GM19328 (cell line): ENCODE measurements around the gene ETV2.
A peak's percentile ranks its signal among the peaks of the same experiment; 100 is the strongest.
"Not testable (repeated sequence)": the region's sequence is repeated elsewhere in the genome, so short reads cannot be mapped to it uniquely, and the experiment has no call there.

Source experiments
- ATAC-seq: cut with Tn5 transposase; IDR thresholded peaks from one replicate; pipeline ENCODE4 v1.9.1; 2021; ENCODE audit warnings: mild to moderate bottlenecking, moderate library complexity; ENCODE audit not compliant: unreplicated experiment

Gene ETV2, protein sequence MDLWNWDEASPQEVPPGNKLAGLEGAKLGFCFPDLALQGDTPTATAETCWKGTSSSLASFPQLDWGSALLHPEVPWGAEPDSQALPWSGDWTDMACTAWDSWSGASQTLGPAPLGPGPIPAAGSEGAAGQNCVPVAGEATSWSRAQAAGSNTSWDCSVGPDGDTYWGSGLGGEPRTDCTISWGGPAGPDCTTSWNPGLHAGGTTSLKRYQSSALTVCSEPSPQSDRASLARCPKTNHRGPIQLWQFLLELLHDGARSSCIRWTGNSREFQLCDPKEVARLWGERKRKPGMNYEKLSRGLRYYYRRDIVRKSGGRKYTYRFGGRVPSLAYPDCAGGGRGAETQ

DNA sequence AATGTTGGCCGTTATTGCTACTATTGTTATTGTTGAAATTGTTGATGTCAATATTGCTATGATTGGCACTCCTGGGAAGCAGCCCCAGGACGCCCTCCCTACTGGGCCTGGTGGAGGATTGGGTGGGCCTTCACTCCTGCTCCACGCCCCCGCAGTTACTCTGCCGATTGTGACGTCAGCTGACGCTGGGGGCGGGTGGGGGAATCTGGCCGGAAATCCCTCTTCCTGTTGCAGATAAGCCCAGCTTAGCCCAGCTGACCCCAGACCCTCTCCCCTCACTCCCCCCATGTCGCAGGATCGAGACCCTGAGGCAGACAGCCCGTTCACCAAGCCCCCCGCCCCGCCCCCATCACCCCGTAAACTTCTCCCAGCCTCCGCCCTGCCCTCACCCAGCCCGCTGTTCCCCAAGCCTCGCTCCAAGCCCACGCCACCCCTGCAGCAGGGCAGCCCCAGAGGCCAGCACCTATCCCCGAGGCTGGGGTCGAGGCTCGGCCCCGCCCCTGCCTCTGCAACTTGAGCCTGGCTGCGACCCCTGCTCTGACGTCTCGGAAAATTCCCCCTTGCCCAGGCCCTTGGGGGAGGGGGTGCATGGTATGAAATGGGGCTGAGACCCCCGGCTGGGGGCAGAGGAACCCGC is at the start of gene ETV2:
TSS of gene ETV2 (plus strand) at position 231 of the 637 bp plus-strand sequence. CDS start 716 bp downstream, outside the sequence.
- no peak for ATAC-seq

DNA sequence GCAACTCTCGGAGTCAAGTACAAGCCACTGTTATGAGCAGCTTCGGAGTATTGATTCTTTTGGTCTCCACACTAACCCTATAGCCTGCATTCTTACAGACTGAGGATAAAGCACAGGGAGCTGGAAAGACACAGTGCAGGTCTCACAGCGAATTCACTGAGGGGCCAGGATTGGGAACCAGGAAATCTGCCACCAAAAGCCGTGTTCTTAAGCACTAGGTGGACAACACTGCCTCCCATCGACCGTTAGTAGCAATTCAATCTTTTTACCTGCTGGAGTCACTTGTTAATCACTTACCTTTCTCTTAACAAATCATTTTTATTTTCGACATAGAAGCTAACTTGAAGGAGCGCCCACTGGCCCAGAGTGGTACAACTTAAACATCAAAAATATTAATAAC is 49.3 kb upstream of the ETV2 start:
- no peak for ATAC-seq

DNA sequence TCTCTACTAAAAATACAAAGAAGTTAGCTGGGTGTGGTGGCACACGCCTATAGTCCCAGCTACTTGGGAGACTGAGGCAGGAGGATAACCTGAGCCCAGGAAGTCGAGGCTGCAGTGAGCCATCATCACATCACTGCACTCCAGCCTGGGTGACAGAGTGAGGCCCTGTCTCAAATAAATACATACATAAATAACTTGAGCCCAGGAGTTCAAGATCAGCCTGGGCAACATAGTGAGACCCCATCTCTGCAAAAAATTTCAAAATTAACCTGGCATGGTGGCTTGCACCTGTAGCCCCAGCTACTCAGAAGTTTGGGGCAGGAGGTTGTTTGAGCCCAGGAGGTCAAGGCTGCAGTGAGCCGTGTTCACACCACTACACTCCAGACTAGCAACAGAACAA is 46.5 kb upstream of the ETV2 start:
- ATAC-seq = not testable (repeated sequence)

DNA sequence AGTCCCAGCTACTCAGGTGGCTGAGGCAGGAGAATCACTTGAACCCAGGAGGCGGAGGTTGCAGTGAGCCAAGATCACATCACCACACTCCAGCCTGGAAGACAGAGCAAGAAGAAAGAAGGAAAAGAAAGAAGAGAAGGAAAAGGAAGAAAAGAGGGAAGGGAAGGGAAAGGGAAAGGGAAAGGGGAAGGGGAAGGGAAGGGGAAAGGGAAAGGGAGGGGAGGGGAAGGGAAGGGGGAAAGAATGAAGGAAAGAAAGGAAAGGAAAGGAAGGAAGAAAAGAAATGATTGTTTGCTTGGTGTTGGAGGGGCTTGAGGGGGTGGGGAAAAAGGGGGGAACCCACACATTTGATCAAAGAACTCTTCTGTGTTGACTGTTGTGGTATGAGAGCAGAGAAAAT is 45.6 kb upstream of the ETV2 start:
- no peak for ATAC-seq

DNA sequence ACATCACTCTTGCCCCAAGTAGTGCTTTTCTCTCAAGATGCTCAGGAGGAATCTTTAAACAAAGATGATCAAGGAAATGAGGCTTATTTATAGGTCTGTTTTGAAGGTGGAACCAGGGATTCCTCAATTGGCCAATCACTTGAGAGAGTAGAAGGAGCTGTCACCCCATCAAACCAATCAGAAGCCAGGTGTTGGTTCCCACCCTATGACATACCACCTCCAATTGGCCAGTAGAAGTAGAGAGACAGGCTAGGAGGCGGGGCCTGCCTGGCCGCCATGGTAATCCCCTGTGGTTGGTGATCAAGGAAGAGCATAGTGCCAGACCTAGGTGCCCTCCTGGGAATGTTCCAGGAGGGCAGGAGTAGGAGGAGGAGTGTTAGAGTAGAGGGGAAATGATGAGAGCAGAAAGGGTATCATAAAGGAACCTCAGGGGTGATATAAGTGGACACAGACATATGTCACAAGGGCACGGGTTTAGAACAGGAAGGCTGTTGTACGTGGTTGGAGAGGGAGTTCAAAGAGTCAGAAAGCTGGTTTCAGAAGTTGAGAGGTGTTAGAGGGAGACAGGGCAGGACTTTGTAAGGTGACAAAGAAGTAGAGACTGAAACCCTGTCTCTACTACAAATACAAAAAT is 45.1 kb upstream of the ETV2 start:
- no peak for ATAC-seq

DNA sequence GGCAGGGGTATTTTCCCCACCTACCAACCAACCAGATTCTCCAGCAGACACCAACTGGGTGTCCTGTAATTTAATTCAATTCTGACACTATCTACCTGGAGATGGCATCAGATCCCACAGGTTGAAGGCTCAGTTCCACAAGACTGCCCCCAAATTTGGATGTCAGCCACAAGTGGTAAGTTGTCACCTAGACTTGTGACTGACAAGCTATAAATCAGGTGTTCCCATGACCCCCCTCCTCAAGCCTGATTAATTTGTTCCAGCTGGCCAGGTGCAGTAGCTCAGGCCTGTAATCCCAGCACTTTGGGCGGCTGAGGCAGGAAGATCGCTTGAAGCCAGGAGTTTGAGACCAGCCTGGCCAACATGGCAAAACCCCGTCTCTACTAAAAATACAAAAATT is 39.6 kb upstream of the ETV2 start:
- no peak for ATAC-seq

DNA sequence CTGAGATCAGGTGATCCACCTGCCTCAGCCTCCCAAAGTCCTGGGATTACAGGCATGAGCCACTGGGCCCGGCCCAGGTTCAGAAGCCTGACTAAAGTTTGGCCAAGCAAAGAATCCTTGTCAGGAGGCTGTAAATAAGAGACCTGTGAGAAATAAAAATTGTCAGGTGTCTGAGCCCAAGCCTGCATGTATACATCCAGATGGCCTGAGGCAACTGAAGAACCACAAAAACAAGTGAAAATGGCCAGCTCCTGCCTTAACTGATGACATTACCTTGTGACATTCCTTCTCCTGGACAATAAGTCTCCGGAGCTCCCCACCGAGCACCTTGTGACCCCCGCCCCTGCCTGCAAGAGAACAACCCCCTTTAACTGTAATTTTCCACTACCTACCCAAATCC is 37.1 kb upstream of the ETV2 start:
- ATAC-seq = not testable (repeated sequence)

DNA sequence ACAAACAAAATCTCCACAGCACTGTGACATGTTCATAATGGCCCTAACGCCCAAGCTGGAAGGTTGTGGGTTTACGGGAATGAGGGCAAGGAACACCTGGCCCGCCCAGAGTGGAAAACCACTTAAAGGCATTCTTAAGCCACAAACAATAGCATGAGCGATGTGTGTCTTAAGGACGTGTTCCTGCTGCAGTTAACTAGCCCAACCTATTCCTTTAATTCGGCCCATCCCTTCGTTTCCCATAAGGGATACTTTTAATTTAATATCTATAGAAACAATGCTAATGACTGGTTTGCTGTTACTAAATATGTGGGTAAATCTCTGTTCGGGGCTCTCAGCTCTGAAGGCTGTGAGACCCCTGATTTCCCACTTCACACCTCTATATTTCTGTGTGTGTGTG is 34.4 kb upstream of the ETV2 start:
- not testable (repeated sequence) for ATAC-seq

DNA sequence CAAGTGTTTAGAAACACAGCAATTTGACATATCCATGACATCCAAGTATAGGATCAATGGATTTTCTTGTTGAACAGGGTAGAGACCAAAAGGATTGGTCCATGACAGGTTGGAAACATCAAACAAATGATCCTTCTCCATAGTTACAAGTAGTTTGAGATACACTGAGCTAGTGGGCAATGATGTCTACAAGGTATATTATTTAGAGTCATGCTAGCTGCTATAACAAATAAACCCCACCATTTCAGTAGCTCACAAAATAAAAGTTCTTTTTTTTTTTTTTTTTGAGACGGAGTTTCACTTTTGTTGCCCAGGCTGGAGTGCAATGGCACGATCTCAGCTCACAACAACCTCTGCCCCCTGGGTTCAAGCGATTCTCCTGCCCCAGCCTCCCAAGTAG is 33.9 kb upstream of the ETV2 start:
- ATAC-seq = no peak

DNA sequence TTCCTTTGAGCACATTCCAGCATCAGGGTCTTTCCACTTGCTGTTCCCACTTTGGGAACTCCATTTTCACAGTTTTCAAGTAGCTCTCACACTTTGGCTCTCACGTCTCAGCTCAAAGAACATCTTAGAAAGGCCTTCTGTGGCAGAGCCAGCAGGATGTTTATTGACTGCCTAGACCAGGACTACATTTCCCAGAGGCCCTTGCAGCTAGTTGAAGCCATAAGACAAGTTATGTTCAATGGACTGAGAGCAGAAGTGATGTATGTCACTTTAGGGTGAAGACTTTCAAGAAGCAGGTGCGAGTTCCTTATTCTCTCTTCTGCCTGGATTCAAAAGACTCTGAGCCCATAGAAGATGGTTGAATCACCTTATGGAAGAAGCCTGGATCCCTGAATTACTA is 33.3 kb upstream of the ETV2 start:
- no peak for ATAC-seq

DNA sequence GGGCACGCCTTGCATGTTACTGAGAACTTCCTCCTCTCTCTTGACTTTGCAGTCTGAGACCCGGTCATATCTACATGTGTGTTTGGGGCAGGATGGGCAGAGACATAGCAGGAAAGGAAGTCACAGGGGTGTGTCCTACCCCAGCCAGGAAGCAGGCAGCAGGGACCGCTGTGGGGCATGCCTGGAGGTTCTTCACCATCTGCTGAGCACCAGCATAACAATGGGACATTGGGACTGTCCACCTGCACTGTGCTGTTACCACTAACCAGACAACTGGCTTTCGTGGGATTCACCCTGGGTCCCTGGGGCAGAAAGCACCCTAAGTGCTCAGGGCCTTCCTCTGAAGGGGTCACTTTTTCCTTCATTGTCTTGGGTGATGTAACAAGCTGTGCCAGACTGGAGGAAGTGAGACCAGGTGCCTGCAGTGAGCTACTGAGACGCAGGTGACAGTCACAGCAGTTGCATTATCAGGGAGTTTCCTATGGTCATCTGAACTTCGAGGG is 31.6 kb upstream of the ETV2 start:
- ATAC-seq = no peak

DNA sequence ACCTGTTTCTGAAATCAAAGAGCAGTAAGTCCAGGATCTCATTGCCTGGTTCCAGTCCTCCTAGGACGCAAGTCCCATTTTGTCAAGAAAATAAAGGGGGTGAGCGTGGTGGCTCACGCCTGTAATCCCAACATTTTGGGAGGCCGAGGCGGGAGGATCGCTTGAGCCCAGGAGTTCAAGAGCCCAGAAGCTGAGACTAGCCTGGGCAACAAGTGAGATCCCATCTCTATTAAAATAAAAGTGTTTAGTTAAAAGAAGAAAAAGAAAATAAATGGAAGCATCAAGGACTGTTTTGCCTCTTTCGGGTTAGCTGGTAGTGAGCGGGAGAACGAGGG is 29.4 kb upstream of the ETV2 start:
- ATAC-seq = no peak

DNA sequence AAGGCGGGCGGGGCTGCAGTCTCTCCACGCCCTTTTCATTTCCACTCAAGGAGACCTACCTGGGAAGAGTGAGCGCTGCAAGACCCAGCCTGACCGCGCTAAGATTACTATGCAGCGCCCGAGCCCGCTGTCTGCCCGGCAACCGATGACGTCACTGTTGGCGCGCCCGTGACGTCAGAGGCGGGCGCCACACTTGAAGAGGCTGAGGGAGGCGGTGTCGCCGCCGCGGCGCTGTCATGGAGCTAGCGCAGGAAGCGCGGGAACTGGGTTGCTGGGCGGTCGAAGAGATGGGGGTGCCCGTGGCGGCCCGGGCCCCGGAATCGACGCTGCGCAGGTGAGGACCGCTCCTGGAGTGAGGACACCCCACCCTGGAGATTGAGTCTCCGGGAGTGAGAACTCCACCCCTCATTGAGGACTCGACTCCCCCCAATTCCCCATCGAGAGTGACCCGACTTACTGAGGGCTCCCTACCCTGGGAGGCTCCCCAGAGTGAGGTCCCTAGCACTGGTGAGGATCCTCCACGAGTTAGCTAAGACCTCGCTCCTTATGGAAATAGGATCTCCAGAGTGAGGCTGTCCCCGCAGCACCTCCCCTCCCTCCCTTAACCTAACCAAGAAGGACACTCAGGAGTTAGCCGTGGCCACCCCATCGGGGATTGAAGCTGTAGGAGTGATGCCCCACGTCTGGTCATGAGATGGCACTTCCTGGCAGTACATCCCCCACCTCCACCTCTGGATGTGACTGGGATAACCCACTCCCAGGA is 28.8 kb upstream of the ETV2 start, which contains the start of gene HAUS5:
TSS of gene HAUS5 (plus strand) at position 177 of the 763 bp plus-strand sequence. CDS start at position 237, 60 bp downstream.
- peak; percentile 77 for ATAC-seq

DNA sequence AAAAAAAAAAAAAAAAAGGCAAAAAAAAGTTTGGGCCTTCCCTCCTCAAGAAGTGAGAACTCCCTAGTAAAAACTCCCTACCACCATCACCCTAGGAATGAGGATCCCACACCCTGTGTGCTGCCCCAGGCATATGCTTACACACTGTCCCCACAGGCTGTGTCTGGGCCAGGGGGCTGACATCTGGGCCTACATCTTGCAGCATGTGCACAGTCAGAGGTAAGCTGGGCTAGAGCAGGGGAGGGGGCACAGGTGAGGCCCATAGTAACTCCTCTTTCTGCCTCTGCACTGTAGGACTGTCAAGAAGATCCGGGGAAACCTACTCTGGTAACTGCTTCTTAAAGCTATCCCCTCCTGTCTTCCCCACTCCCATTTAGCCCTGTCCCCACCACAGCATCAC is 28.0 kb upstream of the ETV2 start:
- ATAC-seq = no peak

DNA sequence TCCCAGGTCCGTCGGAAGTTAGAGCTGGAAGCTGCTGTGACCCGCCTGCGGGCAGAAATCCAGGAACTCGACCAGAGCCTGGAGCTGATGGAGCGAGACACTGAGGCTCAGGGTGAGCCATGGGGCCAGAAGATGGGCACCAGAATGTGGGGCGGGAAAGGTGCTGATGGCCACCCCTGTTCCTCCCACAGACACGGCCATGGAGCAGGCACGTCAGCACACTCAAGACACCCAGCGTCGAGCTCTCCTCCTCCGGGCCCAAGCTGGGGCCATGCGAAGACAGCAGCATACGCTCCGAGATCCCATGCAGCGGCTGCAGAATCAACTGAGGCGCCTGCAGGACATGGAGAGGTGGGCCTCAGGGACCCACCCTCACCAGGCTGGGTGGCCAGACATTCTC is 26.5 kb upstream of the ETV2 start:
- no peak for ATAC-seq

DNA sequence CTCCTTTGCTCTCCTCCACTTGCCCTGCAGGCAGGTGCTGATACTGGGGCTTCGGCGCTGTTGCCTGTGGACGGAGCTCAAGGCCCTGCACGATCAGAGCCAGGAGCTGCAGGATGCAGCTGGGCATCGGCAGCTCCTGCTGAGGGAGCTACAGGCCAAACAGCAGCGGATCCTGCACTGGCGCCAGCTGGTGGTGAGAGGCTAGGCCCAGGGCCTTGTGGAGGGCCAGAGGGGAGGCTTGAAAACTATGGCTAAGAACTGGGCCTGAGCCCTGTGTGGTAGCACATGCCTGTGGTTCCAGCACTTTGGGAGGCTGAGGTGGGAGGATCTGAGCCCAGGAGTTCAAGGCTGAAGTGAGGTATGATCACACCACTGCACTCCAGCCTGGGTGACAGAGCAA is 22.7 kb upstream of the ETV2 start:
- no peak for ATAC-seq

DNA sequence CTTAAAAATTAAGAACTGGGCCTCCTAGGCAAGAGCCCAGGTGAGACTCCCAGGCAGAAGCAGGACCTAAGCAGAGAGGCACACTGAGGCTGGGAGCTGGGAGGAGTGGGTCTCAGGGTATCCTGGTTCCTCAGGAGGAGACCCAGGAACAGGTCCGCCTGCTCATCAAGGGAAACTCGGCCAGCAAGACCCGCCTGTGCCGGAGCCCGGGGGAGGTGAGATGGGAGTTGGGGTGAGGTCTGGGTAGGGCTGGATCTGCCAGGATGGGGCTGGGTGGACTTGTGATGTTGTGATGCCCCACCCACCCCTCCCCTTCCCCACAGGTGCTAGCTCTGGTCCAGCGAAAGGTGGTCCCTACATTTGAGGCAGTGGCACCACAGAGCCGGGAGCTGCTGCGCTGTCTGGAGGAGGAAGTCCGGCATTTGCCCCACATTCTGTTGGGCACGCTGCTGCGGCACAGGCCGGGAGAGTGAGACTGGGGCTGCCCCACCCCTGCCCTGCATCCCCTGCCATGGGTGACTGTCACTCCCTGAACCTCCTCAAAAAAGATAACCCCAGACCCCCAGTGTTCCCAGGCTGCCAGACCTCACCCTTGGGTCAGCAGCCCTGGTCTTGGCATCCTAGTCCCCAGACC is 22.1 kb upstream of the ETV2 start:
- ATAC-seq = no peak

DNA sequence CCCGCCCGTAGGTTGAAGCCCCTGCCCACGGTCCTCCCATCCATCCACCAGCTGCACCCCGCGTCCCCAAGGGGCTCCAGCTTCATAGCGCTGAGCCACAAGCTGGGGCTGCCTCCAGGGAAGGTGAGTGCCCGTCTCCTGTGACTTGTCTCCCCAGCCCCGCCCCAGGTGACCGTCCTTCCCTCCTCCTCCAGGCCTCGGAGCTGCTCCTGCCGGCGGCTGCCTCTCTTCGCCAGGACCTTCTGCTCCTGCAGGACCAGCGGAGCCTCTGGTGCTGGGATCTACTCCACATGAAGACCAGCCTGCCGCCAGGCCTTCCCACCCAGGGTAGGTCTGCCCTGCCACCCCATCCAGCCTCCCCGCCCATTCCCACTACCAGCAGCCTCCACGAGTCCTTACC is 21.5 kb upstream of the ETV2 start:
- ATAC-seq = no peak

DNA sequence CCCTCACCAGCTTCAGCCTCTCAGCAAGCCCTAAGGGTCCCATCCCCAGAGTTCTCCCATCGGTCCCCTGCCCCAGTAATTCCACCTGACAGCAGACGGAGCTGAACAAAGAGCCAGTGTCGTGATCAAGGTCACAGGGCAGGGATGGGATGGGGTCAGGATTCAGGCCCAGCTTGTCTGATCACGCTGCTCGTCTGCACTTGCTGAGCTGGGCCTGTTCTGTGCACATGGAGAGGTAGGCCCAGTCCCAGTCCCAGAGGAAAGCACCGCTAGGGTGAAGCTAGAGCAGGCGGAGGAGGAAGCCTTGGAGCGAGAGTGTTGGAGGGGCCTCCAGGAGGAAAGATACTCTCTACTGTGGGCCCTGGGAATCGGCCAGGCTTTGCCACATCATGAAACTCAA is 19.8 kb upstream of the ETV2 start:
- no peak for ATAC-seq

DNA sequence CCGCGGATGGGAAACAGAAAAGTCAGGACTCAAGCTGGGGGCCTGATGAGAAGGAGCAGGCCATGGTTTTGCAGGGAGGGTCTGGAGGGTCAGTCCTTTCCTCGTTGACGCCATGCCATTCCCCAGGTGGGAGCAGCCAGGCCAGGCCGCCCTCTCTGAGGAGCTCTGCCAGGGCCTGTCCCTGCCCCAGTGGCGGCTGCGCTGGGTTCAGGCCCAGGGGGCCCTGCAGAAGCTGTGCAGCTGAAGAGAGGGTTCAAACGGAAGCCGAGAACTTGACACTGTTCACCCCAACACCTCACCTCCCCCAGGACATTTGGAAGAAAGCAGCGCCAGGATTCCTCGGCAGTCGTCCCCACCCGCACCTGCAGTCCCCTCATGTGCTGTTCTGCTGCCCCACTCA is 18.8 kb upstream of the ETV2 start:
- ATAC-seq = no peak
